Fibroblast of lung (primary cell): ENCODE results near the gene TTC4. TPM values are rescaled to one million over a fixed set of nuclear protein-coding genes. Genes with fewer than 3 reads are reported as not detected.

Source experiments
- DNase-seq, 2 donors: peaks; one replicate each; pipeline versions ENCODE4 v3.0.0 to v3.0.0-alpha.2; 2010; ENCODE audit warnings: low read depth in 2 of 2
- H2AFZ ChIP-seq: 2 replicates; pipeline ENCODE4 v1.5.1; 2012; ENCODE audit warnings: low read length, control low read depth, inconsistent platforms
- H3K27ac ChIP-seq: 2 replicates; pipeline ENCODE4 v1.5.1; 2011; ENCODE audit warnings: low read length, control low read depth; ENCODE audit not compliant: insufficient read depth
- H3K27me3 ChIP-seq: 2 replicates; pipeline ENCODE4 v1.5.1; 2011; ENCODE audit warnings: mild to moderate bottlenecking, low read length; ENCODE audit not compliant: control insufficient read depth, insufficient read depth
- H3K36me3 ChIP-seq: 2 replicates; pipeline ENCODE4 v1.5.1; 2011; ENCODE audit warnings: low read length; ENCODE audit not compliant: control insufficient read depth, insufficient read depth
- H3K4me1 ChIP-seq: 2 replicates; pipeline ENCODE4 v1.5.1; 2011; ENCODE audit warnings: low read length; ENCODE audit not compliant: control insufficient read depth, insufficient read depth; ENCODE audit errors: extremely low read depth
- H3K4me2 ChIP-seq: 2 replicates; pipeline ENCODE4 v1.5.1; 2011; ENCODE audit warnings: low read length, control low read depth; ENCODE audit not compliant: insufficient read depth; ENCODE audit errors: extremely low read depth
- H3K4me3 ChIP-seq, 4 experiments: fragments of 200-600 bp in 1 of 4; sonication (generic) in 1 of 4; replicated peaks in 1 of 4; 2 replicates each; pipeline ENCODE4 v1.5.1; 2011 to 2016; ENCODE audit warnings: low read length in 4 of 4, low read depth in 3 of 4, mild to moderate bottlenecking in 3 of 4, control low read depth in 2 of 4, inconsistent platforms in 1 of 4, mixed read lengths in 1 of 4; ENCODE audit not compliant: insufficient read depth in 1 of 4; ENCODE audit errors: control extremely low read depth in 1 of 4
- H3K79me2 ChIP-seq: 2 replicates; pipeline ENCODE4 v1.5.1; 2012; ENCODE audit warnings: mild to moderate bottlenecking, low read length, inconsistent platforms; ENCODE audit not compliant: control insufficient read depth, insufficient read depth
- H3K9ac ChIP-seq: 2 replicates; pipeline ENCODE4 v1.5.1; 2011; ENCODE audit warnings: mild to moderate bottlenecking, low read length, control low read depth; ENCODE audit not compliant: insufficient read depth
- H3K9me3 ChIP-seq: 2 replicates; pipeline ENCODE4 v1.5.1; 2012; ENCODE audit warnings: low read depth, low read length; ENCODE audit not compliant: control insufficient read depth, insufficient read depth
- H4K20me1 ChIP-seq: 2 replicates; pipeline ENCODE4 v1.5.1; 2011; ENCODE audit warnings: low read length; ENCODE audit not compliant: control insufficient read depth, insufficient read depth; ENCODE audit errors: extremely low read depth
- CTCF ChIP-seq, 2 donors: IDR thresholded peaks in 1 of 2; conservative IDR thresholded peaks in 1 of 2; 1 replicate in 1 of 2; 2 replicates in 1 of 2; pipeline ENCODE4 v1.5.1; 2011 to 2012; ENCODE audit warnings: low read length in 2 of 2, control low read depth in 1 of 2, inconsistent platforms in 1 of 2, low read depth in 1 of 2, mild to moderate bottlenecking in 1 of 2
- EZH2 ChIP-seq: IDR thresholded peaks from 2 replicates; pipeline ENCODE4 v1.5.1; 2012; ENCODE audit warnings: low read length, control low read depth, mild to moderate bottlenecking; ENCODE audit errors: missing control alignments
- polyA plus RNA-seq, 2 donors: library from polyadenylated mRNA; depleted of rRNA in 1 of 2; stranded (reverse) in 1 of 2; unstranded in 1 of 2; fragments of >200 nt; gene quantifications; 2 replicates each; pipeline ENCODE4 v1.2.1, GENCODE V29; 2011 to 2012; ENCODE audit warnings: missing spikeins in 1 of 2
- total RNA-seq: library from RNA; depleted of rRNA; stranded (reverse); fragments of >200 nt; gene quantifications from 2 replicates; pipeline ENCODE4 v1.2.1, GENCODE V29; 2014

The TTC4 gene
- total and polyA plus RNA-seq, 2 donors (not counting 1 experiment from before 2014, with no cell fraction given), result 19.3 to 19.8 TPM

DNA sequence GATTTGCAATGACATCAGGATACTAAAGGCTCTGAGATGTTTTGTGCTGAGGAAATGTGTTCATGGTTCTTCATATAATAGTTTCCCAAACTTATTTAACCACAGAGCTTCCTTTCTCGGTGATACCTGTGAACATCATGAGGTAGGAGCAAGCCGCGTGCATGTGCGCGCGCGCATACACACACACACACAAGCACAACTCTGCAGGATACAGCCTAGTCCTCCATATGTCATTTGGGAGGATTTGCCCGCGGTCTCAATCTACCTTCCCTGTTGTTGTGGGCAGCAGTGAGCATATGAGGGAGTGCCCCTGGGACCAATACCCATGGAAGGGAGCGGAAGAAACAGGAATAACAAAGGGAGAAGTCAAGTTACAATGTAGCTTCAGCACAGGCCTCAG lies 12.2 kb upstream of the TTC4 start:
- H3K36me3 ChIP-seq, result no peaks in the 10 kb centered on the region
- no peaks in the 10 kb centered on the region for H3K4me1 ChIP-seq
- H3K4me2 ChIP-seq, result no peak overlapping the region
- no peak for TF ChIP-seq EZH2
- no peak for TF ChIP-seq CTCF (conservative IDR thresholded peaks at IDR 0.05 in 1 of 2, IDR thresholded peaks at IDR 0.05 in 1 of 2; ENCODE audit: low read depth in 1 of 2, low read length in 2 of 2)
- no peaks in the 10 kb centered on the region for H3K27me3 ChIP-seq
- no peak overlapping the region for H3K4me3 ChIP-seq
- H4K20me1 ChIP-seq, result no peaks in the 10 kb centered on the region
- no peak for DNase-seq
- no peak overlapping the region for H2AFZ ChIP-seq
- no peaks in the 10 kb centered on the region for H3K79me2 ChIP-seq
- no peak overlapping the region for H3K27ac ChIP-seq
- H3K9ac ChIP-seq, result no peak overlapping the region
- no peaks in the 10 kb centered on the region for H3K9me3 ChIP-seq

DNA sequence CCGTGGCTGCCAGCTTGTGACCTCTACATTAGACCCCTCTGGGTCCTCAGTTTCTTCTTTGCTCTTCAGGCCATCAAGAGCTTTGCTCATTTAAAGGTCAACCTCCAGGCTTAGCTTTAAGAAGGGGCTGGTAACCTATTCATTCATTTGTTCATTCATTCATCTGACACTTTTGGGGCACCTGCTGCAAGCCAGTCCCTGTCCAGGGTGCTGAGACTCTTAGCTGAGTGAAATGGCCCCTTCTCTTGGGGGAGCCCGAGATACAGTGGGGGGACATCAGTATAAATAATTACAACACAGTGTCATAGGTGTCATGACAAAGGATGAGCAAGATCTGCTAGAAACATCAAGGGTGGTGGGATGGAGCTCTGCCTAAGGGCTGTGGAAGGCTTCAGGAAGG lies 10.5 kb upstream of the TTC4 start:
- Histone ChIP-seq H3K4me1 (no peaks in the 10 kb centered on the region), H3K9me3 (no peaks in the 10 kb centered on the region), H3K4me2 (no peak overlapping the region), H3K27me3 (no peaks in the 10 kb centered on the region), H3K9ac (no peak overlapping the region), H3K4me3 (no peak overlapping the region), H3K27ac (no peak overlapping the region), H3K79me2 (no peaks in the 10 kb centered on the region), H4K20me1 (no peaks in the 10 kb centered on the region), H3K36me3 (no peaks in the 10 kb centered on the region), H2AFZ (no peak overlapping the region)
- TF ChIP-seq EZH2 (no peak), CTCF (conservative IDR thresholded peaks at IDR 0.05 in 1 of 2, IDR thresholded peaks at IDR 0.05 in 1 of 2; ENCODE audit: low read depth in 1 of 2, low read length in 2 of 2) (no peak)
- no peak for DNase-seq

- Histone ChIP-seq H3K4me1 (no peaks in the 10 kb centered on the region), H3K9me3 (no peaks in the 10 kb centered on the region), H3K36me3 (no peaks in the 10 kb centered on the region), H3K27ac (no peak overlapping the region), H3K9ac (no peak overlapping the region), H3K4me3 (no peak overlapping the region), H4K20me1 (no peaks in the 10 kb centered on the region), H3K79me2 (no peaks in the 10 kb centered on the region), H2AFZ (no peak overlapping the region), H3K4me2 (no peak overlapping the region), H3K27me3 (peaks cover 3% of the 10 kb centered on the region)
- TF ChIP-seq CTCF (conservative IDR thresholded peaks at IDR 0.05 in 1 of 2, IDR thresholded peaks at IDR 0.05 in 1 of 2; ENCODE audit: low read depth in 1 of 2, low read length in 2 of 2) (no peak), EZH2 (no peak)
- no peak for DNase-seq
Observed at GRCh38 chr1:54706419-54706818, 9.2 kb upstream of the TTC4 start.
